CD14-positive monocyte (primary cell): Measurements from ENCODE around the gene HMGN1. TPM values are rescaled to one million over a fixed set of nuclear protein-coding genes. Genes with fewer than 3 reads are reported as not detected.
A peak's percentile ranks its signal among the peaks of the same experiment; 100 is the strongest.

Source experiments
- DNase-seq, 3 donors: peaks; one replicate each; pipeline ENCODE4 v3.0.0-alpha.2; 2011 to 2022
- H2AFZ ChIP-seq: 2 replicates; pipeline ENCODE4 v1.6.0; 2012; ENCODE audit warnings: mild to moderate bottlenecking, low read depth, low read length, inconsistent platforms; ENCODE audit not compliant: insufficient read depth, poor library complexity, severe bottlenecking
- H3K27ac ChIP-seq, 2 donors: 1 replicate in 1 of 2; 2 replicates in 1 of 2; pipeline ENCODE4 v1.5.1; 2012 to 2013; ENCODE audit warnings: low read length in 2 of 2, control low read depth in 1 of 2, inconsistent platforms in 1 of 2, low read depth in 1 of 2, mild to moderate bottlenecking in 1 of 2
- H3K27me3 ChIP-seq, 2 donors: one replicate each; pipeline versions ENCODE4 v1.6.0 to v1.6.1; 2011 to 2013; ENCODE audit warnings: low read length in 2 of 2; ENCODE audit not compliant: control insufficient read depth in 2 of 2, insufficient read depth in 2 of 2
- H3K36me3 ChIP-seq, 2 donors: replicated peaks in 1 of 2; 1 replicate in 1 of 2; 2 replicates in 1 of 2; pipeline versions ENCODE4 v1.5.1 to v1.6.1; 2012 to 2013; ENCODE audit warnings: low read length in 2 of 2, control low read depth in 1 of 2, inconsistent platforms in 1 of 2, mild to moderate bottlenecking in 1 of 2; ENCODE audit not compliant: insufficient read depth in 2 of 2, control insufficient read depth in 1 of 2
- H3K4me1 ChIP-seq, 2 donors: 1 replicate in 1 of 2; 2 replicates in 1 of 2; pipeline versions ENCODE4 v1.5.1 to v1.6.1; 2012 to 2013; ENCODE audit warnings: low read length in 2 of 2, control low read depth in 1 of 2, inconsistent platforms in 1 of 2, mild to moderate bottlenecking in 1 of 2, moderate library complexity in 1 of 2; ENCODE audit not compliant: insufficient read depth in 2 of 2, control insufficient read depth in 1 of 2
- H3K4me2 ChIP-seq: replicated peaks from 2 replicates; pipeline ENCODE3; 2012; ENCODE audit warnings: low read length, moderate library complexity, mild to moderate bottlenecking; ENCODE audit not compliant: poor library complexity, severe bottlenecking; ENCODE audit errors: extremely low read depth
- H3K4me3 ChIP-seq, 3 experiments: fragments of 200-600 bp in 1 of 3; sonication (generic) in 1 of 3; replicated peaks in 1 of 3; 1 replicate in 2 of 3; 2 replicates in 1 of 3; pipeline ENCODE4 v1.5.1; 2011 to 2013; ENCODE audit warnings: low read length in 3 of 3, mild to moderate bottlenecking in 3 of 3, control low read depth in 2 of 3, low read depth in 2 of 3, inconsistent platforms in 1 of 3, moderate library complexity in 1 of 3
- H3K79me2 ChIP-seq: 2 replicates; pipeline ENCODE4 v1.6.0; 2012; ENCODE audit warnings: mild to moderate bottlenecking, control low read depth, inconsistent platforms, low read length, moderate library complexity; ENCODE audit not compliant: insufficient read depth
- H3K9ac ChIP-seq: 2 replicates; pipeline ENCODE4 v1.6.0; 2017; ENCODE audit warnings: low read length, mild to moderate bottlenecking; ENCODE audit not compliant: insufficient read depth, poor library complexity, severe bottlenecking
- H3K9me3 ChIP-seq, 2 donors: replicated peaks in 1 of 2; 1 replicate in 1 of 2; 2 replicates in 1 of 2; pipeline versions ENCODE4 v1.5.1 to v1.6.1; 2012 to 2013; ENCODE audit warnings: low read length in 2 of 2, control low read depth in 1 of 2; ENCODE audit not compliant: control insufficient read depth in 1 of 2, insufficient read depth in 1 of 2
- H4K20me1 ChIP-seq: 2 replicates; pipeline ENCODE4 v1.6.0; 2012; ENCODE audit warnings: mild to moderate bottlenecking, low read length, control low read depth, moderate library complexity; ENCODE audit not compliant: insufficient read depth
- H3K27ac Mint-ChIP-seq, 7 donors: one replicate each; pipeline ENCODE4 v1.8.0; 2020; ENCODE audit warnings: mild to moderate bottlenecking in 7 of 7, mixed read lengths in 7 of 7, moderate library complexity in 6 of 7, inconsistent platforms in 2 of 7
- H3K27me3 Mint-ChIP-seq, 3 donors: one replicate each; pipeline ENCODE4 v1.8.0; 2021 to 2022; ENCODE audit warnings: low read depth in 3 of 3, mild to moderate bottlenecking in 3 of 3, mixed read lengths in 3 of 3, moderate library complexity in 3 of 3, inconsistent platforms in 1 of 3
- H3K36me3 Mint-ChIP-seq, 2 donors: one replicate each; pipeline ENCODE4 v1.8.0; 2020; ENCODE audit warnings: mixed read lengths in 2 of 2, inconsistent platforms in 1 of 2, mild to moderate bottlenecking in 1 of 2
- H3K4me1 Mint-ChIP-seq: one replicate; pipeline ENCODE4 v1.8.0; 2020; ENCODE audit warnings: mild to moderate bottlenecking, mixed read lengths
- H3K4me3 Mint-ChIP-seq, 2 donors: one replicate each; pipeline ENCODE4 v1.8.0; 2020; ENCODE audit warnings: mild to moderate bottlenecking in 2 of 2, mixed read lengths in 2 of 2, moderate library complexity in 1 of 2
- H3K9me3 Mint-ChIP-seq, 7 donors: one replicate each; pipeline ENCODE4 v1.8.0; 2020 to 2022; ENCODE audit warnings: mixed read lengths in 7 of 7, mild to moderate bottlenecking in 6 of 7, moderate library complexity in 6 of 7, inconsistent platforms in 2 of 7
- CTCF ChIP-seq: fragments of 200-600 bp; IDR thresholded peaks from one replicate; pipeline ENCODE4 v1.8.0; 2022; ENCODE audit warnings: antibody characterized with exemption, mild to moderate bottlenecking
- WGBS: methylation state at CpG from one replicate; pipeline ENCODE4 v1.1.5; 2013; ENCODE audit warnings: missing lambda C conversion rate; ENCODE audit not compliant: insufficient coverage; 5-methylcytosine and 5-hydroxymethylcytosine counted together
- intact Hi-C, 2 donors: fragments of 100-400 bp; cut with micrococcal nuclease; formaldehyde crosslinking; loops; one replicate each; pipeline versions ENCODE4 v1.15.0 to v1.15.1; 2023
- polyA plus RNA-seq, 3 donors: library from polyadenylated mRNA; depleted of rRNA in 1 of 3; unstranded in 2 of 3; stranded (reverse) in 1 of 3; fragments of 300-500 nt in 2 of 3; fragments of >200 nt in 1 of 3; fragmentation: Illumina TruSeq in 2 of 3; gene quantifications; 1 replicate in 2 of 3; 2 replicates in 1 of 3; pipeline ENCODE4 v1.2.3, GENCODE V29; 2012 to 2021

The HMGN1 gene
- polyA plus RNA-seq, 3 donors, result 59.8 to 74.7 (median 72.7) TPM

- no peak overlapping the region for H3K4me3 Mint-ChIP-seq
- no peaks in the 10 kb centered on the region for H3K27me3 ChIP-seq
- H3K4me3 ChIP-seq, result no peak overlapping the region
- H3K36me3 ChIP-seq, result peaks cover 32 to 53% of the 10 kb centered on the region in 2 donors
- H3K36me3 Mint-ChIP-seq, result peaks cover 24 to 68% of the 10 kb centered on the region in 2 donors
- intact Hi-C loops, result no loop called here
- H3K9me3 ChIP-seq, result no peaks in the 10 kb centered on the region
- H3K9me3 Mint-ChIP-seq, result no peaks in the 10 kb centered on the region
- no peak overlapping the region for H3K4me2 ChIP-seq
- H3K27ac Mint-ChIP-seq, result peak overlapping the region in 1 of 7 donors; percentile 57
- no peak overlapping the region for H3K27ac ChIP-seq
- DNase-seq, result no peak
- peaks cover 0 to 11% of the 10 kb centered on the region in 2 donors for H3K4me1 ChIP-seq
- H3K79me2 ChIP-seq, result peaks cover 93% of the 10 kb centered on the region
- no peak overlapping the region for H3K9ac ChIP-seq
- H3K4me1 Mint-ChIP-seq, result peaks cover 6% of the 10 kb centered on the region
- TF ChIP-seq CTCF, result no peak
- peaks cover 86% of the 10 kb centered on the region for H4K20me1 ChIP-seq
- no CpG with 5 or more reads among the region's 1 CpG for WGBS
- H2AFZ ChIP-seq, result no peak overlapping the region
- H3K27me3 Mint-ChIP-seq, result no peaks in the 10 kb centered on the region
These were observed 41.4 kb downstream of the HMGN1 start for GRCh38 chr21:39307466-39307865.

- Histone ChIP-seq H3K27ac (no peak overlapping the region), H3K9me3 (peaks cover 0 to 7% of the 10 kb centered on the region in 2 donors), H3K27me3 (no peaks in the 10 kb centered on the region), H4K20me1 (peaks cover 83% of the 10 kb centered on the region), H3K4me2 (no peak overlapping the region), H3K4me3 (no peak overlapping the region), H3K9ac (no peak overlapping the region), H3K79me2 (peaks cover 88% of the 10 kb centered on the region), H2AFZ (no peak overlapping the region), H3K36me3 (peaks cover 43 to 97% of the 10 kb centered on the region in 2 donors), H3K4me1 (no peaks in the 10 kb centered on the region)
- Mint-ChIP-seq H3K36me3 (peaks cover 57 to 78% of the 10 kb centered on the region in 2 donors), H3K4me3 (no peak overlapping the region), H3K27me3 (no peaks in the 10 kb centered on the region), H3K27ac (peak overlapping the region in 1 of 7 donors; percentile 3), H3K9me3 (peaks cover 0 to 5% (median 3%) of the 10 kb centered on the region in 7 donors), H3K4me1 (no peaks in the 10 kb centered on the region)
- intact Hi-C loops, result no loop called here
- WGBS, result no CpG with 5 or more reads among the region's 3 CpGs
- no peak for DNase-seq
- no peak for TF ChIP-seq CTCF
These were observed 48.3 kb downstream of the HMGN1 start for GRCh38 chr21:39300587-39300986.
